Activated CD4-positive, alpha-beta T cell treated with anti-CD3 and anti-CD28 coated beads, Interleukin-10, Interleukin-2, amounts not matched to agents 100 ng/mL and 50 ng/mL, durations not matched to agents 16 hours and 8 hours (primary cell): ENCODE results near the gene LTBR.
"Not testable (repeated sequence)": the region's sequence is repeated elsewhere in the genome, so short reads cannot be mapped to it uniquely, and the experiment has no call there.

Experiments
- DNase-seq: peaks from one replicate; pipeline ENCODE4 v3.0.0-alpha.2; 2020

LTBR gene

GRCh38 chr12:6383572-6384498, at the start of gene LTBR:
Gene LTBR, plus strand, starts transcription at chr12:6384162. Its CDS starts 197 bp downstream, at chr12:6384359.
- DNase-seq: no peak

DNA sequence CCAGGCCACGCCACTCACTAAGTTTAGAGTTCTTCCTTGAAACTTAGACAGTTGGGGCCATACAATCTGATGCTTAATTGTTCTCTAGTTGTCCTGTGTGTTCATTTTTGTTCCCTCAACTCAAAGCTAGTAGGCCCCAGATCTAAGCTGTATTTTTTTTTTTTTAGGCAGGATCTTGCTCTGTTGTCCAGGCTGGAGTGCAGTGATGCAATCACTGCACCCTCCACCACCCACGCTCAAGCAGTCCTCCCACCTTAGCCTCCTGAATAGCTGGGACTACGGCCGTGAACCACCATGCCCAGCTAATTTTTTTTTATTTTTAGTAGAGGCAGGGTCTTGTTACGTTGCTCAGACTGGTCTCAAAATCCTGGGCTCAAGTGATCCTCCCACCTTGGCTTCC, 49.6 kb upstream of the LTBR start:
- no peak for DNase-seq

GRCh38 chr12:6334940-6335450, 49.0 kb upstream of the LTBR start:
- DNase-seq: no peak

DNA sequence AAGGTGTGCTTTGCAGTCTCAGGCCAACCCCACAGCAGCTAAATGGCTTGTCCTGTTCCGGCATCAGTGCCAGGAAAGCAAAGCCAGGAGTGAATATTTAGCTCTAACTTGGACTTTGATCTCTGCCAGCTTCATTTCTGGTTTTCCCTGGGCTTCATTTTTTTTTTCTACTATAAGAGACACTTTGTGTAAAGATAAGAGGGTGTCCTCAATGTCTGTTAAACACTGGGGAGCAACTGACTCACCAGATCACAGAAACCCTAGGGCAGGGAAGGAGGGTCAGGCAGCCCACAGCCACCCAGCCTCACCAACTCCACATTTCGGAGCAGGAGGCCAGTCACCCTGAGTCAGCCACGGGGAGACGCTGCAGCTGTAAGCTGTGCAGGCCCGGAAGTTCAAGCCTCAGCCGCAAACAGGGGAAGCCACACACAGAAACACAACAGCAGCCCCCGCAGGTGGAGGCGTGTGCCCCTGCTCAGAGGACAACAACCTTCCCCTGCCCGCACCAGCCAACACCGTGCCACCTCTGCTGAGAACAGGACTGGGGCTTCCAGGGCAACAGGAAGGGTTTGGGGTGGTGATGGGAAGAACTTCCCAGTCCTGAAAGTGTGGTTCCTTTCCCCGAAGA, 48.4 kb upstream of the LTBR start:
- DNase-seq: peak; percentile 94

DNA sequence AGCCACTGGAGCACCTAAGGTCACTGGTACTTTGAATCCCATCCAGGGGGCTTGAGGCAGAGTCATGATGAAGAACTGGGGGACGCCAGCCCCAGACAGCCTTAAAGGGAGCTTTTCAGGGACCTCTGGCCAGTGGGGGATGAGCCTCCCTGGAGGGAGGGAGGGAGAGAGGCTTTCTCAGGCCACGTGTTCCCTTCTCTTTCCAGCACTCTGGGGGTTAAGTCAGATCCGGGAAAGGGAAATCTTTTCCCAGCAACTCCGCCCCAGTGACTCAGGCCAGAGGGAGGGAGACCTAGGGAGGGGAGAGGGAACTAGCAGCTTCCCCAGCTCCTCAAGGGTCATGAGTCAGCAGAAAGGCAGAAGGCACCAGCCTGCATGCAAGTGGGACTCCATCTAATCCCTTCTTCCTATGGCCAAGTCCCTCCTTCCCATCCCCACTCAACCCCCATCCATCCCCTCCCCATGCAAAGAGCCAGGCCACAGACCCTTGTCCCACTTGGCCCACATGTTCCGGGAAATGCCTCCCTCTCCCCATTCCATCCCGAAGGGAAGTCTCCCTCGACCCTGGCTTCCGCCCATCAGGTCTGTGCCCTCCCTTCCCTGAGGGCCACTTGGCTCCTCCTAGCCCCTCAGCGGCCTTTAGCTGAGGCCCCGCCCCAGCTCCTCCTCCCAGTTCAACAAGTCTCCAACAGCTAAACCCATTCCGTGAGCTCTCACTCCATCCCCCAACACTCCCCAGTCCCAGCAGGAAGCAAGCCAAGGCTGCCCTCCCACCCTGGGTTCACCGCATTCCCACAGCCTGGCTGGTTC, 47.7 kb upstream of the LTBR start:
- peak; percentile 84 for DNase-seq

- peak; percentile 83 for DNase-seq
Observed at GRCh38 chr12:6336889-6337853, 46.8 kb upstream of the LTBR start.

- DNase-seq: peak; percentile 41
Observed at GRCh38 chr12:6337958-6338433, 46.0 kb upstream of the LTBR start.

- not testable (repeated sequence) for DNase-seq
Observed at GRCh38 chr12:6338536-6338935, 45.4 kb upstream of the LTBR start.

DNA sequence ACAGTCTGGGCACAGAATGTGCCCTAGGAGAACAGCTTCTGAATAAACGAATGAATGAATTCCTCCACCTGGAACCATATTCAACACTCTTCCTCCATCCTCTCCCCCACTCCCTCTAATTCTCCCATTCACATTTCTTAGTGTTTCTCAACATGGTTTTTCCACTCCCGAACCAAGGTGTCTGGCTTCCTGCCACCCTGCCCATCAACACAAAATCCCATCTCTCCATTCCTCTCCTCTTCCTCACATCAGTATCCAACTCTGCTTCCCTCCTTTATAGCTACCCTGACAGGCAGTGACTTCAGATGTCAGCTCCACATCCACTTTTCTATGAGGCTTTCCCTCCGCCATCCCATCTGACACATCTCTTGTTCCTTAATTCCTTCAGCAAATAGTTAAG, 45.0 kb upstream of the LTBR start:
- DNase-seq: no peak

GRCh38 chr12:6340032-6340638, 43.8 kb upstream of the LTBR start:
- peak; percentile 27 for DNase-seq

- DNase-seq: no peak
Observed at GRCh38 chr12:6340745-6341416, 43.1 kb upstream of the LTBR start.

DNA sequence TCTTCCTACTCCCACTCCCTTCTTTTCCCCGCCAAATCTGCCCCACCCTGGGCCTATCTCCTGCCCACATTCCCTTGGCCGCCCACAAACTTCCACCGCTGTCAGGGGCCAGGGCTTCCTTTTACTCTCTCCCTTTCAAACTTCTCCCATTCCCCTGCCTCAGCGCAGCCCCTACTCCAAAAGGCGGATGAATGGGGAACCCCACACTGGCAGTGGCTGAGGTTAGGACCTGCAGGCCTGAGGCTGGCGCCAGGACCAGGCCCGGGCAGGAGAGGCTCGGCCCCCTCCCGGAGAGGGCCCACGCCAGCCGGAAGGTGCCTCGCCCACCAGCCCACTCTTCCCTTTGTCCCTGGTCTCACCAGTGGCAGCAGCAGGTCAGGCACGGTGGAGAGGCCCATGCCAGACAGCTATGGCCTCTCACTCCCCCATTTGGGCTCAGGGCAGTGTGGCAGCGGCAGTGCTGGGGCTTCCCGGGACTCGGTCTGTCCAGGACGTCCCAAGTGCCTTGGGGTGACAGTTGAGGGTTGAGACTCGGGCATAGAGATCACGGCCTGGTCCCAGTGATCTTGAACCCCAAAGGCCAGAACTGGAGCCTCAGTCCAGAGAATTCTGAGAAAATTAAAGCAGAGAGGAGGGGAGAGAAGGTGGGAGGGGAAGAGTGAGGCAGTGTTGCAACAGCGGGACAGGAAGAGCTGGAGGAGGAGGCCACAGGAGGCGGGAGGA, 42.4 kb upstream of the LTBR start, which contains the start of gene TNFRSF1A:
TSS of gene TNFRSF1A (minus strand) at position 660 of the 723 bp plus-strand sequence. CDS start at position 398, 262 bp downstream.
- DNase-seq: peak; percentile 74

DNA sequence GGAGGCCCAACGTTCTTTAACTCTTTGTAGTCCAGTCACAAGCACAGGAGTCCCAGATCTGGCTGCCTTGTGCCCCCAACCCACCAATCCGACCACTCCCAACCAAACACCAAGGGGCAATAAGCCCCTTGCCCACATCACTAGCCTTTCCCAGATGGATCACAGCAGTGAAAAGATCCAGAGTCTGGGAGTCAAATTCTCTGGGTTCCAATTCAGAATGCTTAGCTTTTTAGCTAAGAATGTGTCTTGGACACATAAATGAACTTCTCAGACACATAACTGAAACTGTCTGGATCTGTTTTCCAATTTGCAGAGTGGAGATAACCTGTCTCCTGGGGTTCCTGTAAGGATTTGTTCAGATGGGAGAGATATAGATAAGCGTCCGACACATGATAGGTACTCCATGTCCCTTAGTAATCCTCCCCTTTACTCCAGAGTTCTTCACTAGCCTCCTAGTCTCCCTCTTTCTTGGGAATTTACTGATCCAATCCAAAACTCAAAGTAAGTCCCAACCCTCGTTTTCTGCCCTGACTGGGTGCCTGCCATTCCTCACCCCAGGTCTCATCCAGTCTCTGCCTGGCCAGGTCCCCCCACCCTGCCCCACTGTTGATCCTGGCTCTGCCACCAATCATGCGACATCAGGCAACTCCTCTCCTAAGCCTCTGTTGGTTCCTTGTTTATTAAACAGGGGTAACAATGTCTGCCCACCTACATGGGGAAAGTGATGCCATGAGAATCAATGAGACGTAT, 41.6 kb upstream of the LTBR start:
- no peak for DNase-seq

GRCh38 chr12:6343518-6343917, 40.4 kb upstream of the LTBR start:
- no peak for DNase-seq

GRCh38 chr12:6344101-6344660, 39.8 kb upstream of the LTBR start:
- DNase-seq: not testable (repeated sequence)

- peak; percentile 73 for DNase-seq
Observed at GRCh38 chr12:6345319-6346091, 38.5 kb upstream of the LTBR start.

DNA sequence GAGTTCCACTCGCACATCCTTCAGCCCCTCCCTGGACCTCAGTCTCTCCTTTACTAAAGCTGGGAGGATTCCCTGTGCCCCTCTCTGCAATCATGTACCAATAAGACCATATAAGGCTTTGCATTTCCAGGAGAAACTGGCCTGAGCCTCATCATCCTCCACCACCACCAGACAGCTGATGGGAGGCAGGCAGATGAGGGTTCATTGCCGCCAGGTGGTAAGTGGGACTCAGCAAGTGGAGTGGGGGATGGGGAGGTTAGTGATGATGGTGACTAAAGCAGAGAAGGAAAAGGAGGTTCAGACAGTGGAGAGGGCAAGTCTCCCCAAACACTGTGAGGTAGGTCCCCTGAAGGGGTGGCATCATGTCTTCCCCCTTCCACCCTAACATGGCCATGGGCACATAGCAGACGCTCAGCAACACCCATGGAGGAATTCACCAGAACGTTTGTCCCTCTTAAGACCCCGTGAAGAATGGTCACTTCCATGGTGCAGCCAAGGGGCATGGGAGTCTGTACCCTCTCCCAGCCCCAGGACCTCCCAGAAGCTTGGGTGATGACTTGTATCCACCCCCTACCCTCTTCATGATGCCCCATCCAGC, 37.6 kb upstream of the LTBR start:
- no peak for DNase-seq
